ENCODE results near the gene HS6ST2.

Gene HS6ST2

GRCh38 chrX:132842460-132843238 lies 115.8 kb downstream of the HS6ST2 start:
- no peak for DNase-seq

DNA sequence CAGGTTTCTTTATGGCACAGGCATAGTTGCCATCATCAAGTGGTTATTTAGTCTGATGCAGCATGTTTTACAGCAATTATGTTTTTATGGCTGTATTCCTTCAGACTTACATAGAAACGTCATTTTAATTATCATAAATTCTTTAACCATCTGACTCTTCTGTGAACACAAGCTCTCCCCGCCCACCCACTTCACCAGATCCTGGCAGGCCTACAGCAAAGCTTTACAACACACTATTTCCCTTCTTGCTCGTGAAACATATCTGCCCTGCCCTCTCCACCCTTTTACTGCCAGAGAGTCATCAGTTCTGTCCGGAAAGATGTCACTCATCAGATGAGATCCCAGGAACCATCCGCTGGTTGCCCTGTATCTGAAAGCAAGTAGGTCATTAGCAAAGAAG lies 120.5 kb downstream of the HS6ST2 start:
- DNase-seq: no peak

DNA sequence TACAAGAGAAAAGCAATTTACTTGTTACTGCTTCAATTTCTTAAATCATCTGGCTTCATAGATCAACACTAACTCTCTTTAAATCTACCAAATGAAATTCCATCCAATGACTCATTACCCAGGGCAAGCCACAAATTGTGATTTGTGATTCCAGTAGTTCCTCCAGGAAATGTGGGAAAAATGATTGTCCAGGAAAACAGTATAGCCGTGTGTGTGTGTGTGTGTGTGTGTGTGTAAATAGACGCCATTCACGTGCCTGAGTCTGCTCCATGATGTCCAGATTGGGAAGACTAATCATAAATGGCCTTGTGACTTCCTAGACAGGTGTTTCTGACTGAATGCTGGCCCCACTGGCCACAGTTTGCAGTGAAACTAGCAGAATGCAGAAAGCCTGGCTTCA lies 121.3 kb downstream of the HS6ST2 start:
- no peak for DNase-seq

DNA sequence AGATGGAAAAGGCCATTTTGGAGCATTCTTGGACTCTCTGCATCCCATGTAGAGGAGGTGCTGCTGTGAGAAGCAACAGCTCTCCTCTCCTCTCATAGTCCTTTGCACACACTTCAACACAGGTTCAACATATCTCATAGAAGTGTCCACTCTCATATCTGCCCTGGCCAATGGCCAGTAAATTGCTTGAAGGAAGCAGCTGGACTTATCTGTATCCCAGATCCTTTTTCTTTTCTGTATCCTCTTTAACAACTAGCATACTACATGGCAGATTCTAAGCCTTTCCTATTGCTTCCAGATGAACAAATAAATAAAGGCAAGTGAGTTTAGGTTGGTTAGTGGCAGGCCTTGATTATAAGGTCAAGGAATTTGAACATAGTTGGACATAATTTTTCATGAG lies 122.0 kb downstream of the HS6ST2 start:
- no peak for DNase-seq

DNA sequence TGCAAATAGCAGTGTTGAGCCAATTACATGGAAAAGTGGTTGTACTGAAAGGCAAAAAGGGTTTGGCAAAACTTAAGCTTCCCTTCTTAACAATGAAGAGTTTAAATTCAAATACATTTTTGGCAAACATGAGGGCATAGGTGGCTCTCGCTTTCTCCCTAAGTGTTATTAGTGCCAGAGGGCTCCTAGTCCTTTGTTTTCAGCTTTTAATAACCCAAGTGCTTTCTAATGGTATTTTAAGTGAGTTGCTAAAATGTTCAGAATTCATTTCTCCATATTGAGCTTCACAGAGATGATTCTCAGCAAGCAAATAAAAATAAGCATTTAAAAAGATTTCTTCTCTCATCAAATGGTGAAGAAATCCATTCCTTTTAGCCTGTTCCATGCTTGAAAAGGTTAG lies 123.7 kb downstream of the HS6ST2 start:
- DNase-seq: no peak

GRCh38 chrX:132834109-132834508 lies 124.3 kb downstream of the HS6ST2 start:
- no peak for DNase-seq

DNA sequence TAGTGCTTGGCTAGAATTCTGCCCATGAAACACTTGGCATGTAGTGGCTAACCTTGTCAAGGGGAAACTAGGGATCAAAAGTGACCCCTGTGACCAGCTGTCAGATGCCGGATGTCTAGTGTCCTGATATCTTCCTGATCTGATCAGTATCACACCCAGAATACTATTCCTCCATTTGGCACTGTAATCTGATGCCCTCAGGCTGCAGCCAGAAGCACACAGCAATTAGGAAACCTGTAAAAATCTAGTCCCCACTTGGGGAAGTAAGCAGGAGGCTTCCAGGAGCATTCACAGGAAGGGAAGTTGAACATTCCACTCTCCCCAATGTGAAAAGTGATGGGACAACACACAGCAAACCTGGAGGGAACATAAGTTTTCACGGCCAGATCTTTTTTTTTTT lies 125.1 kb downstream of the HS6ST2 start:
- no peak for DNase-seq

GRCh38 chrX:132831336-132831973 lies 127.0 kb downstream of the HS6ST2 start:
- no peak for DNase-seq

DNA sequence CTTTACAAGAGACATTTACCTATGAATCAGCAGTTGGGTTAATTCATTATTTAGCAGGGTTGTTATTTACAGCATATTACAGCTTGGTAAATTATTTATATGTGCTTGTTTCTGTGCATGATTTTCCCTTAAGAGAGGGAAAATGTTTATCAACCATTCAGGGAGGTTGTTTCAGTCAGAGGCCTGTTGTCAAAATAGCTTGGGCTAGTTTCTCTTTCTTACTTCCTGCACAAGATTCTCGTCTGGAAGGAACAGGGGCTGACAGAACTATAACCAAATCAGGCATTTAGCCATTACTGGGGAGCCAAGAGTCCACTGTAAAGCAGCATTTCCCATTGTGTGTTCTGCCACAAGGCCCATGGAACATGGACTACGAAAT lies 135.8 kb downstream of the HS6ST2 start:
- DNase-seq: no peak

GRCh38 chrX:132821974-132822633 lies 136.3 kb downstream of the HS6ST2 start:
- DNase-seq: no peak

- no peak for DNase-seq
Observed at GRCh38 chrX:132820675-132821074, 137.8 kb downstream of the HS6ST2 start.

GRCh38 chrX:132819711-132820264 lies 138.6 kb downstream of the HS6ST2 start:
- DNase-seq: no peak

GRCh38 chrX:132818638-132819037 lies 139.8 kb downstream of the HS6ST2 start:
- DNase-seq: no peak

- DNase-seq: no peak
Observed at GRCh38 chrX:132815643-132816042, 142.8 kb downstream of the HS6ST2 start.

DNA sequence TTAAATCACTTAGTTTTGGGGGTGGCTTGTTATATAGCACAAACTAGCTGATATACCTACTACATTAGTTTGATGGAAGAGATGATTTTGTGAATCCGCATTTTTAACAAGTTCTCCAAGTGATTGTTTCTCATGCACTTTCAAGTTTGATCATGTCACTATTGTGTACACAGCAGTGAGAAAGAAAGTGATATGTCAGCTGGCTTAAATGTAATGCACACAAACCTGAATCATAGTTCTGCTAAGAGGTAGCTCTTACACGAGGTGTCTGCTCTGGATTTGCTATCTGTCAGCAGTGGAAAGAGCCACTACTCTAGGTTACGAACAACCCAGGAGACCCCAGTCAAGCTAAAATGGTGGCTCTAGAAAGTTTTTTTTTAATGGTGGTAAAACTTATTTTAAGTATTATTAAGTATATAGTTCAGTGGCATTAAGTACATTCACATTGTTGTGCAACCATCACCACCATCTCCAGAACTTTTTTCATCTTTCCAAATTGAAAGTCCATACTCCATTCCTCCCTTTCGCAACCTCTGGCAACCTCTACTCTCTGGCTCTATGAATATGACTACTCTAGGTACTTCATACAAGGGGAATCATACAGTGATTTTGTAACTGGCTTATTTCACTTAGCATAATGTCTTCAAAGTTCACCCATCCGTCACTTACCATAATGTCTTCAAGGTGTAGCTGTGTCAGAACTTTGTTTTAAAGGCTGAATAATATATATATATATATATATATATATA lies 147.3 kb downstream of the HS6ST2 start:
- DNase-seq: no peak

- no peak for DNase-seq
Observed at GRCh38 chrX:132810488-132810887, 147.9 kb downstream of the HS6ST2 start.

GRCh38 chrX:132809581-132809980 lies 148.8 kb downstream of the HS6ST2 start:
- no peak for DNase-seq

GRCh38 chrX:132807411-132808030 lies 150.9 kb downstream of the HS6ST2 start:
- no peak for DNase-seq

GRCh38 chrX:132802033-132802432 lies 156.4 kb downstream of the HS6ST2 start:
- no peak for DNase-seq

DNA sequence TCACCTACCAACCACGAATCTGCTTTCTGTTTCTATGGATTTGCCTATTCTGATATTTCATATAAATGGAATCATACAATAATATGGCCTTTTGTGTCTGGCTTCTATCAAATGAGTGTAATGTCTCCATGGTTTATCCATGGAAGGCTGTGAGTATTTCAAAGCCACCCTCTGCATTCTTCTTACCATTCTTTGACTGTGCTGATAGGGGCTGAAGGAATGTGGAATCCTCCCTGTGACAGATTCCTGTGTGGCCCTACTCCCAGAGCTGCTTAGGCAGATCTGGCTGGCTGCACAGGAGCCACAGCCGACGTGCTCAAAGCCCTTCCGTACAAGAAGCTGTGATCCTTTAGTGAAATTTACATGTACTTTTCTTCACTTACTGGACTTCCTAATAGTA lies 163.2 kb downstream of the HS6ST2 start:
- no peak for DNase-seq

GRCh38 chrX:132791714-132792113 lies 166.7 kb downstream of the HS6ST2 start:
- DNase-seq: no peak

DNA sequence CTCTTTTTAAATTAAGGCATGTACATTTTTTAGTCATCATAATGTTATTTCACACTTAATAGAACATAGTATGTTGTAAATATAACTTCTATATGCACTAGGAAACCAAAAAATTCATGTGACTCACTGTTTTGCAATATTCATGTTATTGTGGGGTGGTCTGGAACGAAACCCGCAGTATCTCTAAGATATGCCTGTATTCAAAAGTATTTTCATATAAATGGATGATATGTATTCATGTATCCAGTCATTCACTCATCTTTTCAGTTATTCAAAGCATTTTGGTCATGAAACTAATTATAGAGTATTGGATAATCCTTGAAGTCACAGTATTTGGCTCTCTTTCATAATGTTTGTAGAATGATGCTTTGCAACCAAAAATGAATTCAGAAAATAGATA lies 168.1 kb downstream of the HS6ST2 start:
- DNase-seq: no peak

DNA sequence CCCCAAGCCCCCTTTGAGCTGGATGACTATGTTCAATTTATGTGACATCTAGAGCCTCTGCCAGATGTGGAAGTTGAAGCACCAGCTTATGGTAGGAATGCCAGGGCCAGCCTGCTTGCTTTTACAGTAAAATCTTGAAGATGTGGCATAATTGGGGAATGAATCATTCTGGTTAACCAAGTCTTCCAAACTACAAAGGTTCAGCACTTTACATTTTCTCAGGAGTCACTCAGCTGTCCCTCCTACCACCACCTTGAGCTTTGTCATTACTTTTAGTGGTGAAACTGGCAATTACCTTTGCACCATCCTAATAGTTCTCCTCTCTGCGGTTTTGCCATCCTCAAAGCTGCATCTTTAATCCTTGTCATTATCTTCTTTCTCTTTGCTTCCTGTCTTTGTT lies 172.2 kb downstream of the HS6ST2 start:
- DNase-seq: no peak
